G401.6 (cell line): ENCODE data around the gene FAM124B.

Experiments
- FAIRE-seq: peaks from 2 replicates; lab custom pipeline; 2012; peaks lifted over from hg19 to GRCh38; lab: Jason Lieb, UNC

Gene FAM124B

GRCh38 chr2:224333726-224334482, 68.0 kb downstream of the FAM124B start:
- no peak for FAIRE-seq

- FAIRE-seq, result no peak
Measured at GRCh38 chr2:224331698-224332097, 70.2 kb downstream of the FAM124B start.

GRCh38 chr2:224328798-224329197, 73.1 kb downstream of the FAM124B start:
- FAIRE-seq, result no peak
